Dendritic cell treated with granulocyte-macrophage colony-stimulating factor and Interleukin-4, amounts not matched to agents 40 ng/mL and 50 ng/mL, for 4 days (primary cell): Measurements from ENCODE around the gene MRI1.

Experiments
- H3K27ac Mint-ChIP-seq: one replicate; pipeline ENCODE4 v1.8.0; 2022; ENCODE audit warnings: mild to moderate bottlenecking, mixed read lengths
- H3K27me3 Mint-ChIP-seq: one replicate; pipeline ENCODE4 v1.8.0; 2022; ENCODE audit warnings: mild to moderate bottlenecking, mixed read lengths
- H3K36me3 Mint-ChIP-seq: one replicate; pipeline ENCODE4 v1.8.0; 2022; ENCODE audit warnings: low read depth, mixed read lengths
- H3K4me1 Mint-ChIP-seq: one replicate; pipeline ENCODE4 v1.8.0; 2022; ENCODE audit warnings: low read depth, mixed read lengths
- H3K4me3 Mint-ChIP-seq: one replicate; pipeline ENCODE4 v1.8.0; 2022; ENCODE audit warnings: mild to moderate bottlenecking, moderate library complexity, mixed read lengths
- H3K9me3 Mint-ChIP-seq: one replicate; pipeline ENCODE4 v1.8.0; 2022; ENCODE audit warnings: mixed read lengths
- intact Hi-C: fragments of 100-400 bp; cut with micrococcal nuclease; formaldehyde crosslinking; loops from one replicate; pipeline ENCODE4 v1.15.0; 2022

The MRI1 gene

DNA sequence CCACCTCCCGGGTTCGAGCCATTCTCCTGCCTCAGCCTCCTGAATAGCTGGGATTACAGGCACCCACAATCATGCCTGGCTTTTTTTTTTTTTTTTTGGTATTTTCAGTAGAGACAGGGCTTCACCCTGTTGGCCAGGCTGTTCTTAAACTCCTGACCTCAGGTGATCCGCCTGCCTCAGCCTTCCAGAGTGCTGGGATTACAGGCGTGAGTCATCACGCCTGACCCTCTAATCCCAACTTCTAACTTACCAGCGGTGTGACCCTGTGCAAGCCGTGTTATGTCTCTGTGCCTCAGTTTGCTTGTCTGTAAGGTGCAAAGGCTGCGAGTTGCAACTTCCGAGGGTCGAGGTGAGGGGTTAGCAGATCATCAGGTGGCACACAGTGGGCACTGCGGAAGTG lies 48.2 kb downstream of the MRI1 start:
- no peaks in the 10 kb centered on the region for H3K27me3 Mint-ChIP-seq
- intact Hi-C loops: no loop called here
- H3K9me3 Mint-ChIP-seq: no peaks in the 10 kb centered on the region
- H3K4me1 Mint-ChIP-seq: peaks cover 14% of the 10 kb centered on the region
- peaks cover 51% of the 10 kb centered on the region for H3K36me3 Mint-ChIP-seq
- H3K27ac Mint-ChIP-seq: no peak overlapping the region
- H3K4me3 Mint-ChIP-seq: no peak overlapping the region

GRCh38 chr19:13813147-13813546 lies 48.8 kb downstream of the MRI1 start:
- Mint-ChIP-seq H3K9me3 (no peaks in the 10 kb centered on the region), H3K4me1 (peaks cover 17% of the 10 kb centered on the region), H3K36me3 (peaks cover 57% of the 10 kb centered on the region), H3K4me3 (no peak overlapping the region), H3K27ac (no peak overlapping the region), H3K27me3 (no peaks in the 10 kb centered on the region)
- intact Hi-C loops: no loop called here

- peaks cover 63% of the 10 kb centered on the region for H3K36me3 Mint-ChIP-seq
- peaks cover 17% of the 10 kb centered on the region for H3K4me1 Mint-ChIP-seq
- no peaks in the 10 kb centered on the region for H3K9me3 Mint-ChIP-seq
- H3K4me3 Mint-ChIP-seq: no peak overlapping the region
- no peaks in the 10 kb centered on the region for H3K27me3 Mint-ChIP-seq
- intact Hi-C loops: no loop called here
- H3K27ac Mint-ChIP-seq: no peak overlapping the region
Observed at GRCh38 chr19:13814550-13814949, 50.2 kb downstream of the MRI1 start.

DNA sequence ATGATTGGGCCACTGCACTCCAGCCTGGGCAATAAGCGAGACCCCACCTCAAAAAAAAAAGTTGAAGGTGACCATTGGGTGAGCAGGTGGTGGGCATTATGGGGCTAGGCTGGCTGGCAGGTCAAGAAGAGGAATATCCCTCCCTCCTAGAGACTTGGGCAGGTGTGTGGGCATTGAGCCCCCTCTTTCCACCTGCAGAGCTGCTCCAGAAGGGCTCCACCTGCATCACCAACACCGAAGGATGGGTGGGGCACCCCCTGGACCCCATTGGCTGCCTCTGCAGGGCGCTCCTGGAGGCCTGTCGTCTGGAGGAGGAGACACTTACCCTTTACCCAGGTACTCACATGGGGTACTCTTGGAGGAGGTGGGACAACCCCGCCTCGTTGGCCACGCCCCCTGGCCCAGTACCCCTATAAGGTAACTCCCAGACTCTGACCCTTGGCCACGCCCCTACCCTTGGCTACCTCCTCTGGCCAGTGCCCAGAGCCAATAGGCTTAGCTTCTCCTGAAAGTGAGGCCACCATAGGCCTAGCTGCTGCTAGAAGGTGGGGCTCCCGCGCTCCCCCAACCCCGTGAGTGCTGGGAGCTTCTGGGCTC lies 52.8 kb downstream of the MRI1 start:
- Mint-ChIP-seq H3K36me3 (peaks cover 68% of the 10 kb centered on the region), H3K9me3 (no peaks in the 10 kb centered on the region), H3K27ac (no peak overlapping the region), H3K4me1 (peaks cover 17% of the 10 kb centered on the region), H3K27me3 (no peaks in the 10 kb centered on the region), H3K4me3 (peak overlapping the region; percentile 41)
- intact Hi-C loops: no loop called here

GRCh38 chr19:13817615-13818371 lies 53.5 kb downstream of the MRI1 start:
- peaks cover 67% of the 10 kb centered on the region for H3K36me3 Mint-ChIP-seq
- H3K4me1 Mint-ChIP-seq: peaks cover 17% of the 10 kb centered on the region
- H3K9me3 Mint-ChIP-seq: no peaks in the 10 kb centered on the region
- intact Hi-C loops: no loop called here
- peak overlapping the region; percentile 41 for H3K4me3 Mint-ChIP-seq
- H3K27me3 Mint-ChIP-seq: no peaks in the 10 kb centered on the region
- no peak overlapping the region for H3K27ac Mint-ChIP-seq

DNA sequence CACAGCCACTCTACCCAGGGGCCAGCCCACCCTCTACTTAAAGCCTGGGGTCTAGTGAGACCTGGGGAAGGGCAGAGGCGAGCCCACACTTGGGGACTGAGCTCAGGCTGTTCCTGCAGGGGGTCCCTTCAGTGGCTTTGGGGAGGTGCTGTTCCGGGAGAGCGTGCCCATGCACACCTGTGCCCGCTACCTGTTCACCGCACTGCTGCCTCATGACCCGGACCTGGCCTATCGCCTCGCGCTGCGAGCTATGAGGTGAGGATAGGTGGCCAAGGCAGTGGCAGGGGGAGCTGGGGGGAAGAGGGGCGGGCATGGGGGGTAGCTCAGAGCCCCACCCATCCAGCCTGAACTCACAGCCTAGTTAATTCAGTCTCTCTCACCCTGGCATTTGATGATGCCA lies 54.9 kb downstream of the MRI1 start:
- Mint-ChIP-seq H3K4me1 (peaks cover 11% of the 10 kb centered on the region), H3K4me3 (no peak overlapping the region), H3K27ac (no peak overlapping the region), H3K36me3 (peaks cover 68% of the 10 kb centered on the region), H3K9me3 (no peaks in the 10 kb centered on the region), H3K27me3 (no peaks in the 10 kb centered on the region)
- intact Hi-C loops: no loop called here

GRCh38 chr19:13821292-13821691 lies 57.0 kb downstream of the MRI1 start:
- Mint-ChIP-seq H3K4me1 (peaks cover 20% of the 10 kb centered on the region), H3K36me3 (peaks cover 71% of the 10 kb centered on the region), H3K9me3 (no peaks in the 10 kb centered on the region), H3K27me3 (no peaks in the 10 kb centered on the region), H3K27ac (no peak overlapping the region), H3K4me3 (no peak overlapping the region)
- intact Hi-C loops: no loop called here

DNA sequence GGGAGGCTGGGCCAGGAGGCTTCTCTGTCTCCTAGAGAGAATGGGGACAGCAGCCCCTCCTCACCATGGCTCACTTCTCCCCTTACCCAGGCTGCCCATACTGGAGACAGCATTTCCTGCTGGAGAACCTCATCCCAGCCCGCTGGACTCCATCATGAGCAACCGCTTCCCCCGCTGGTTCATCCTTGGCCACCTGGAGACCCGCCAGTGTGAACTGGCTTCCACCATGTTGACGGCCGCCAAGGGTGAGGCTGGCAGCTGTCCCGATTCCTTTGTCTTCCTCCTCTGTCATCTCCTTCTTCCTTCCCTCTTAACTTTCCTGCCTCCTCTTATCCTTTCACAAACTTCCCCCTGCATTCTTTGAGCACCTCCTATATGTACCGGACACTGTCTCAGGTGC lies 58.9 kb downstream of the MRI1 start:
- Mint-ChIP-seq H3K27ac (no peak overlapping the region), H3K4me1 (peaks cover 9% of the 10 kb centered on the region), H3K27me3 (no peaks in the 10 kb centered on the region), H3K36me3 (peaks cover 69% of the 10 kb centered on the region), H3K9me3 (no peaks in the 10 kb centered on the region), H3K4me3 (no peak overlapping the region)
- intact Hi-C loops: no loop called here
